GM15510 (cell line): Measurements from ENCODE around the gene U2AF2.
A peak's percentile ranks its signal among the peaks of the same experiment; 100 is the strongest.

ENCODE experiments used
- POLR2A ChIP-seq: IDR thresholded peaks from 3 replicates; pipeline ENCODE4 v1.6.1; 2011; ENCODE audit warnings: borderline replicate concordance; ENCODE audit not compliant: insufficient read length; ENCODE audit errors: extremely low read depth

Gene U2AF2

GRCh38 chr19:55669418-55670279, 14.8 kb downstream of the U2AF2 start:
- no peak for TF ChIP-seq POLR2A

GRCh38 chr19:55670280-55671053, 15.6 kb downstream of the U2AF2 start:
- no peak for TF ChIP-seq POLR2A

GRCh38 chr19:55671054-55671378, 16.2 kb downstream of the U2AF2 start:
- no peak for TF ChIP-seq POLR2A

GRCh38 chr19:55672418-55672817, 17.6 kb downstream of the U2AF2 start:
- TF ChIP-seq POLR2A, result no peak

GRCh38 chr19:55673465-55673864, 18.6 kb downstream of the U2AF2 start:
- no peak for TF ChIP-seq POLR2A

GRCh38 chr19:55673889-55674288, 19.1 kb downstream of the U2AF2 start:
- TF ChIP-seq POLR2A, result no peak

GRCh38 chr19:55674459-55674840, 19.6 kb downstream of the U2AF2 start:
- TF ChIP-seq POLR2A, result no peak

- TF ChIP-seq POLR2A, result peak; percentile 61
These were observed 20.2 kb downstream of the U2AF2 start, which contains the start of gene EPN1 for GRCh38 chr19:55674841-55675660. EPN1 (plus strand) TSS chr19:55675226; CDS start chr19:55678628, 3,402 bp downstream.

GRCh38 chr19:55675661-55676354, 21.0 kb downstream of the U2AF2 start:
- no peak for TF ChIP-seq POLR2A

GRCh38 chr19:55676383-55676782, 21.5 kb downstream of the U2AF2 start:
- no peak for TF ChIP-seq POLR2A

- TF ChIP-seq POLR2A, result no peak
These were observed 22.2 kb downstream of the U2AF2 start for GRCh38 chr19:55676889-55677505.

- TF ChIP-seq POLR2A, result no peak
These were observed 22.8 kb downstream of the U2AF2 start for GRCh38 chr19:55677572-55678028.

GRCh38 chr19:55678121-55678671, 23.4 kb downstream of the U2AF2 start:
- no peak for TF ChIP-seq POLR2A
